SU-DHL-6 (cell line): ENCODE results near the gene IGSF21.

Experiments
- H2AFZ ChIP-seq: fragments of 200-600 bp; sonication (generic); 2 replicates; pipeline ENCODE4 v1.6.1; 2014; ENCODE audit warnings: low read depth, mild to moderate bottlenecking, moderate library complexity, mixed read lengths, antibody characterized with exemption, low read length; ENCODE audit not compliant: severe bottlenecking
- H3F3A ChIP-seq: fragments of 200-600 bp; shearing (Covaris generic); 2 replicates; pipeline ENCODE4 v1.6.0; 2016; ENCODE audit warnings: antibody characterized with exemption, mild to moderate bottlenecking; ENCODE audit not compliant: insufficient read depth
- H3K27ac ChIP-seq: fragments of 200-600 bp; sonication (generic); 2 replicates; pipeline ENCODE4 v1.5.1; 2016; ENCODE audit warnings: low read depth, mild to moderate bottlenecking, low read length, moderate library complexity, mixed read lengths
- H3K27me3 ChIP-seq: fragments of 200-600 bp; sonication (generic), shearing (Covaris generic); 2 replicates; pipeline ENCODE4 v1.6.0; 2014; ENCODE audit warnings: mild to moderate bottlenecking, low read length
- H3K36me3 ChIP-seq: fragments of 200-600 bp; sonication (generic); 2 replicates; pipeline ENCODE4 v1.6.1; 2014; ENCODE audit warnings: mild to moderate bottlenecking, low read length, mixed read lengths
- H3K4me2 ChIP-seq: fragments of 300-600, 200-600 bp; shearing (Covaris generic), sonication (generic); 2 replicates; pipeline ENCODE4 v1.6.0; 2014; ENCODE audit warnings: low read length, low read depth, mild to moderate bottlenecking; ENCODE audit not compliant: poor library complexity, severe bottlenecking
- H3K4me3 ChIP-seq: fragments of 200-600 bp; sonication (generic); 2 replicates; pipeline ENCODE4 v1.5.1; 2014; ENCODE audit warnings: antibody characterized with exemption, low read length, mild to moderate bottlenecking, mixed read lengths; ENCODE audit not compliant: insufficient read depth, poor library complexity, severe bottlenecking
- H3K79me2 ChIP-seq: fragments of 200-600 bp; sonication (generic); 2 replicates; pipeline ENCODE4 v1.6.1; 2014; ENCODE audit warnings: mild to moderate bottlenecking, low read length, moderate library complexity; ENCODE audit not compliant: insufficient read depth
- H3K9ac ChIP-seq: fragments of 200-600 bp; sonication (generic); 2 replicates; pipeline ENCODE4 v1.7.0; 2014; ENCODE audit warnings: mild to moderate bottlenecking, low read length
- H3K9me2 ChIP-seq: fragments of 200-600 bp; sonication (generic); replicated peaks from 2 replicates; pipeline ENCODE4 v1.6.1; 2014; ENCODE audit warnings: low read length; ENCODE audit not compliant: insufficient read depth
- H3K9me3 ChIP-seq: fragments of 200-600 bp; sonication (generic); 2 replicates; pipeline ENCODE4 v1.6.1; 2014; ENCODE audit warnings: low read length, mixed read lengths; ENCODE audit not compliant: insufficient read depth
- H4K20me1 ChIP-seq: fragments of 200-600 bp; sonication (generic); 2 replicates; pipeline ENCODE4 v1.6.1; 2014; ENCODE audit warnings: low read depth, mild to moderate bottlenecking, antibody characterized with exemption, low read length, moderate library complexity, mixed read lengths
- EZH2phosphoT487 ChIP-seq: fragments of 200-600 bp; sonication (generic), shearing (Covaris generic); conservative IDR thresholded peaks from 2 replicates; pipeline ENCODE4 v1.6.1; 2018; ENCODE audit warnings: mild to moderate bottlenecking, antibody characterized with exemption, low read length, moderate library complexity, mixed read lengths
- TF ChIP-seq, protein P1 (sequence below): fragments of 200-600 bp; sonication (generic); IDR thresholded peaks from one replicate; pipeline ENCODE4 v1.5.1; 2017; ENCODE audit warnings: antibody characterized with exemption, mild to moderate bottlenecking, low read length, moderate library complexity; ENCODE audit not compliant: insufficient read depth, poor library complexity, severe bottlenecking

The IGSF21 gene

GRCh38 chr1:18342744-18343143 lies 235.1 kb downstream of the IGSF21 start:
- no peaks in the 10 kb centered on the region for H3K36me3 ChIP-seq
- no peaks in the 10 kb centered on the region for H3K9me2 ChIP-seq
- TF ChIP-seq EZH2phosphoT487, result no peak
- TF ChIP-seq, protein P1, sequence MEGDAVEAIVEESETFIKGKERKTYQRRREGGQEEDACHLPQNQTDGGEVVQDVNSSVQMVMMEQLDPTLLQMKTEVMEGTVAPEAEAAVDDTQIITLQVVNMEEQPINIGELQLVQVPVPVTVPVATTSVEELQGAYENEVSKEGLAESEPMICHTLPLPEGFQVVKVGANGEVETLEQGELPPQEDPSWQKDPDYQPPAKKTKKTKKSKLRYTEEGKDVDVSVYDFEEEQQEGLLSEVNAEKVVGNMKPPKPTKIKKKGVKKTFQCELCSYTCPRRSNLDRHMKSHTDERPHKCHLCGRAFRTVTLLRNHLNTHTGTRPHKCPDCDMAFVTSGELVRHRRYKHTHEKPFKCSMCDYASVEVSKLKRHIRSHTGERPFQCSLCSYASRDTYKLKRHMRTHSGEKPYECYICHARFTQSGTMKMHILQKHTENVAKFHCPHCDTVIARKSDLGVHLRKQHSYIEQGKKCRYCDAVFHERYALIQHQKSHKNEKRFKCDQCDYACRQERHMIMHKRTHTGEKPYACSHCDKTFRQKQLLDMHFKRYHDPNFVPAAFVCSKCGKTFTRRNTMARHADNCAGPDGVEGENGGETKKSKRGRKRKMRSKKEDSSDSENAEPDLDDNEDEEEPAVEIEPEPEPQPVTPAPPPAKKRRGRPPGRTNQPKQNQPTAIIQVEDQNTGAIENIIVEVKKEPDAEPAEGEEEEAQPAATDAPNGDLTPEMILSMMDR, result no peak
- no peak overlapping the region for H3K4me2 ChIP-seq
- H2AFZ ChIP-seq, result no peak overlapping the region
- no peak overlapping the region for H3K27ac ChIP-seq
- H4K20me1 ChIP-seq, result no peaks in the 10 kb centered on the region
- H3K27me3 ChIP-seq, result no peaks in the 10 kb centered on the region
- no peaks in the 10 kb centered on the region for H3K9me3 ChIP-seq
- no peak overlapping the region for H3K4me3 ChIP-seq
- no peaks in the 10 kb centered on the region for H3K79me2 ChIP-seq
- H3K9ac ChIP-seq, result no peak overlapping the region
- no peaks in the 10 kb centered on the region for H3F3A ChIP-seq

DNA sequence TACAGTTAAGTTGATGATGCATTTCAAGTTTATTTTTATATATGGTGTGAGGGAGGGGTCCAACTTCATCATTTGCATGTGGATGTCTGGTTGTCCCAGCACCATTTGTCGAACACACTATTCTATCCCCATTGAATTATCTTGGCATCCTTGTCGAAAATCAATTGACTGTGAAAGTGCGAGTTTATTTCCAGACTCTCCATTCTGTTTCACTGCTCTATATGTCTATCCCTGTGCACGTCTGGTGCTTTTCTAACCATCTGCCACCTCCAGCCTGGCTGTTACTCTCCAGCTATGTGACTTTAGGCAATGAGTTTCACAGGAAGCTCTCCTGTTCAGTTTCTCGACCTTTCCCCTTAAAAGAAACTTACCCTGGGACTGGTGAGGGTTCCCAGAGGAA lies 236.0 kb downstream of the IGSF21 start:
- Histone ChIP-seq H2AFZ (no peak overlapping the region), H3K36me3 (no peaks in the 10 kb centered on the region), H3K27me3 (no peaks in the 10 kb centered on the region), H3K9ac (no peak overlapping the region), H3K4me2 (no peak overlapping the region), H3K27ac (no peak overlapping the region), H3K9me2 (no peaks in the 10 kb centered on the region), H4K20me1 (no peaks in the 10 kb centered on the region), H3F3A (no peaks in the 10 kb centered on the region), H3K9me3 (no peaks in the 10 kb centered on the region), H3K4me3 (no peak overlapping the region), H3K79me2 (no peaks in the 10 kb centered on the region)
- no peak for TF ChIP-seq EZH2phosphoT487
- TF ChIP-seq, protein P1, result no peak

DNA sequence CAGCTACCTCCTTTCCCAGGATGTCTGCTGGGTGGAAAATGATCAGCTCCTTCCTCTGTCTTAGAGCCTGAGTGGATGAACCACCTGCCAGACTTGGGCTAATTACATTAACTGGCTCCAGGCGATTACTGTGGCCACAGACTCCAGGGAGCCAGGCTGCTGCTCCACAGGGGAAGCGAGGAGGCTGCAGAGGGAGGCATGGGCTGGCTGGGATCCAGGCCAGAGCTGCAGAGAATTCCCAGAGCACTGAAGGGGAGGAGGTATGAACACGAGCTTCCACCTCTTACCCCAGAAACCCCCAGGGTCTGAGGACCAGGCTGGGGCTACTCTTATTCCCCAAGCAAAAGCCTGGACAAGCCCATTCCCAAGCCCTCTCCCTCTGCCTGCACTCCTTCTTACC lies 237.2 kb downstream of the IGSF21 start:
- Histone ChIP-seq H3K9me2 (no peaks in the 10 kb centered on the region), H3K79me2 (no peaks in the 10 kb centered on the region), H3K9ac (no peak overlapping the region), H3K36me3 (no peaks in the 10 kb centered on the region), H3K4me3 (no peak overlapping the region), H3K27ac (no peak overlapping the region), H3F3A (no peaks in the 10 kb centered on the region), H3K9me3 (no peaks in the 10 kb centered on the region), H4K20me1 (no peaks in the 10 kb centered on the region), H2AFZ (no peak overlapping the region), H3K27me3 (no peaks in the 10 kb centered on the region), H3K4me2 (no peak overlapping the region)
- TF ChIP-seq EZH2phosphoT487, result no peak
- TF ChIP-seq, protein P1, result no peak
